22Rv1 (cell line): ENCODE data around the gene DPP6.

Experiments used
- ZFX ChIP-seq: fragments of 450-650 bp; IDR thresholded peaks from 2 replicates; pipeline ENCODE4 v1.6.1; 2017; ENCODE audit warnings: antibody characterized with exemption, borderline replicate concordance
- TF ChIP-seq, protein P1 (sequence below): fragments of 450-650 bp; IDR thresholded peaks from 2 replicates; pipeline ENCODE4 v1.5.1; 2017; ENCODE audit warnings: mild to moderate bottlenecking

DNA sequence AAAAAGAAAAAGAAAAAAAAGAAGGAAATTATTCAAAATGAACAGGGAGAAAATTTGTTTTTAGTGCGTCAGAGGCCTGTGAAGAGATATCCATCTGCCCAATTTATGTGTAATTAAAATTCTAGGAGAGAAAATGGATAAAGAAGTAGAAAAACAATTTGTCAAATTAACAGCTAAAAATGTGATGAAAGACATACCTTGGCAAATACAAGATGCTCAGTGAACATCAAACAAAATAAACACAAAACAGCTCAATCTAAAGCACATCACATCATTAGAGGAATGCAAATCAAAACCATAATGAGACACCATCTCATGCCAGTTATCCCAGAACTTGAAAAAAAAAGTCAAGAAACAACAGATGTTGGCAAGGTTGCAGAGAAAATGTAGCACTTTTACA lies 477.9 kb downstream of the DPP6 start:
- TF ChIP-seq, protein P1, sequence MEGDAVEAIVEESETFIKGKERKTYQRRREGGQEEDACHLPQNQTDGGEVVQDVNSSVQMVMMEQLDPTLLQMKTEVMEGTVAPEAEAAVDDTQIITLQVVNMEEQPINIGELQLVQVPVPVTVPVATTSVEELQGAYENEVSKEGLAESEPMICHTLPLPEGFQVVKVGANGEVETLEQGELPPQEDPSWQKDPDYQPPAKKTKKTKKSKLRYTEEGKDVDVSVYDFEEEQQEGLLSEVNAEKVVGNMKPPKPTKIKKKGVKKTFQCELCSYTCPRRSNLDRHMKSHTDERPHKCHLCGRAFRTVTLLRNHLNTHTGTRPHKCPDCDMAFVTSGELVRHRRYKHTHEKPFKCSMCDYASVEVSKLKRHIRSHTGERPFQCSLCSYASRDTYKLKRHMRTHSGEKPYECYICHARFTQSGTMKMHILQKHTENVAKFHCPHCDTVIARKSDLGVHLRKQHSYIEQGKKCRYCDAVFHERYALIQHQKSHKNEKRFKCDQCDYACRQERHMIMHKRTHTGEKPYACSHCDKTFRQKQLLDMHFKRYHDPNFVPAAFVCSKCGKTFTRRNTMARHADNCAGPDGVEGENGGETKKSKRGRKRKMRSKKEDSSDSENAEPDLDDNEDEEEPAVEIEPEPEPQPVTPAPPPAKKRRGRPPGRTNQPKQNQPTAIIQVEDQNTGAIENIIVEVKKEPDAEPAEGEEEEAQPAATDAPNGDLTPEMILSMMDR, result no peak
- TF ChIP-seq ZFX, result no peak
